Epithelial cell of prostate (primary cell): ENCODE results near the gene TRIM41.
"Not testable (repeated sequence)": the region's sequence is repeated elsewhere in the genome, so short reads cannot be mapped to it uniquely, and the experiment has no call there.

Source experiments
- DNase-seq: peaks from one replicate; pipeline ENCODE4 v3.0.0-alpha.2; 2011; ENCODE audit warnings: low read depth, low spot score
- H3K27ac ChIP-seq: fragments of 450-650 bp; 2 replicates; pipeline ENCODE4 v1.5.1; 2017; ENCODE audit warnings: mild to moderate bottlenecking

TRIM41 gene

GRCh38 chr5:181209006-181209405 is 14.1 kb upstream of the TRIM41 start:
- DNase-seq, H3K27ac ChIP-seq: not testable (repeated sequence)

GRCh38 chr5:181210148-181210547 is 12.9 kb upstream of the TRIM41 start:
- DNase-seq, H3K27ac ChIP-seq: not testable (repeated sequence)

- not testable (repeated sequence) for H3K27ac ChIP-seq, DNase-seq
Observed at GRCh38 chr5:181210698-181211097, 12.4 kb upstream of the TRIM41 start.

GRCh38 chr5:181211208-181211607 is 11.9 kb upstream of the TRIM41 start:
- no peak for DNase-seq
- no peak overlapping the region for H3K27ac ChIP-seq

- H3K27ac ChIP-seq: no peak overlapping the region
- DNase-seq: no peak
Observed at GRCh38 chr5:181212080-181212479, 11.0 kb upstream of the TRIM41 start.

- H3K27ac ChIP-seq: no peak overlapping the region
- no peak for DNase-seq
Observed at GRCh38 chr5:181212934-181213333, 10.1 kb upstream of the TRIM41 start.

DNA sequence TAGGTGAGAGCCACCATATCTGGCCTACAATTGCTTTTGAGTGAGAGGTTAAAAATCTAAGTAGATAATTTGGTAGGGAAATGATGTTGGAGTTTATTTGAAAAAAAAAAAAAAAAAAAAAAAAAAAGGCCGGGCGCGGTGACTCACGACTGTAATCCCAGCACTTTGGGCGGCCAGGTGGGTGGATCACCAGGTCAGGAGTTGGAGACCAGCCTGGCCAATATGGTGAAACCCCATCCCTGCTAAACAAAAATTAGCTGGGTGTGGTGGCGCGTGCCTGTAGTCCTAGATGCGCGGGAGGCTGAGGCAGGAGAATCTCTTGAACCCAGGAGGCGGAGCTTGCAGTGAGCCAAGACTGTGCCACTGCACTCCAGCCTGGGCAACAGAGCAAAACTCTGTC is 8.8 kb upstream of the TRIM41 start:
- not testable (repeated sequence) for H3K27ac ChIP-seq, DNase-seq

- no peak overlapping the region for H3K27ac ChIP-seq
- no peak for DNase-seq
Observed at GRCh38 chr5:181215997-181216989, 6.8 kb upstream of the TRIM41 start.

GRCh38 chr5:181217111-181217802 is 5.8 kb upstream of the TRIM41 start:
- H3K27ac ChIP-seq: peak overlapping the region; percentile 35

DNA sequence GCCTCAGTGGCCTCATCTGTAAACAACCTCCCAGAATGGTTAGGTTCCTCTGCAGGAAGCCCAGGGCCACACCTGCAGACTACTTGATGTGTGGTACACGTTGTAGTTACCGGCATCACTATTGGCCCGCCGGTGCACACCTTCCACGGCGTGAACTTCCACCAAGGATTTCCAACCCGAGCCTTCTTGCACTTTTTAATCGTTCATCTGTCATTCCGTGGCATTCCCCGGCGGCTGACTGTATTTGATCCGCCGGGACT is 5.3 kb upstream of the TRIM41 start:
- no peak for DNase-seq
- peak overlapping the region; percentile 35 for H3K27ac ChIP-seq

More at GRCh38 chr5:181217111-181217802, 5.8 kb upstream of the TRIM41 start:
- DNase-seq: no peak

GRCh38 chr5:181218795-181219124 is 4.3 kb upstream of the TRIM41 start:
- no peak overlapping the region for H3K27ac ChIP-seq
- DNase-seq: no peak

DNA sequence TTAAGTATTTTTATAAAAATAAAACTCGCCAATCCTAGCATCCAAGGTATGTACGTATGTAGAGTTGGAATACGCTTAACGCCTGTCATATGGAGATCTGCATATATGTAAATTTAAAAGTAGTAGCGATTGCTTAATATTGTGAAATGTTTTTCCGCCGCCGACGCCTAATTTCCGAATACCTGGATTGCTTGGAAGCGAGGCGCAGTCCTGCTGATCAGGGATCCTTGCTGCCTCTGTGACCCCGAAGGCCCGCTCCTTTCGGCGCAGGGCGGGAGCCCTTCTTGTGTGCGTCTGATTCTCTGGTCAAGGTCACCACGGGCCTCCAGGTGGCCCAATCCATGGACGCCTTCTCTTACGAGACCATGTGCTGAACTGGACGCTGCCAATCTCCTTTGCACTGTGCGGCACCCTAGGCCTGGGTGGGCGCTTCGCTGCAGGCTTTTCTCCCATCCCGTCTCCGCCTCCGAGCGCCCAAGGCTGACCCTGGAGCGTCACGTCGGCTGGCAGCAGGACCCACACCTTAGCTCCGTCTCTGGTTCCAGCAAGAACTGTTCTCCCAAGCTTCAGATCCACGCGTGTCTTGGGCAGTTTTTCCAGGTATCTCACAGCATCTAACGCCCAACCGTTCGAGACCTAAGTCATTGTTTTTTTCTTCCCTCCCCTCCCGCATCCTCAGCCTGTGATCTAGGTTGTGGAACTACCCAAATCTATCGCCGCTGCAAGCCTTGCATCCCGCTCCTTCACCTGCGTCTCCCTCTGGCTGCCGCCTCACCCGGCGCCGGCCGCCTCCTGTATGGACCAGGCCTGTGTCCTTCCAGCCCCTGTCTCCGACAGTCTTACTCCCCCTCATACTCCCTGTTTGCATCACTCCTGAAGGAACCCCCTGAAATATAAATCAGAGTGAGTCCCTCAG is 3.6 kb upstream of the TRIM41 start:
- no peak for DNase-seq
- H3K27ac ChIP-seq: no peak overlapping the region

DNA sequence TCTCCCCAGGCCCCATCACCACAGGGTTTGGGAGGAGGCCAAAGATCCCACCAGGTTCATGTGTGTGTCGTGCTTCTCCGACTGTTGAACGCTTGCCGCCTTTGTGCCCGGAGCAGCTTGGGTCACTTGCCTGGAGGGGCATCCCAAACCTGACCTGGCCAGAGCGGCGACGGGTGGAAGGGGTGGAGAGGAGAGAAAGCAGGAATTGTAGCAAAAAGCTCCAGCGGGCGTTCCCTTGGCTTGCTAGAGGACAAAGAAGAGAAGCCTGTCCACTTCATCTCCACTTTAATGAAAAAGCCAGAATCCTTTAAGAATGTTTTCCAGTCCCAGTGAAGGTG is 2.9 kb upstream of the TRIM41 start:
- no peak overlapping the region for H3K27ac ChIP-seq
- DNase-seq: no peak

DNA sequence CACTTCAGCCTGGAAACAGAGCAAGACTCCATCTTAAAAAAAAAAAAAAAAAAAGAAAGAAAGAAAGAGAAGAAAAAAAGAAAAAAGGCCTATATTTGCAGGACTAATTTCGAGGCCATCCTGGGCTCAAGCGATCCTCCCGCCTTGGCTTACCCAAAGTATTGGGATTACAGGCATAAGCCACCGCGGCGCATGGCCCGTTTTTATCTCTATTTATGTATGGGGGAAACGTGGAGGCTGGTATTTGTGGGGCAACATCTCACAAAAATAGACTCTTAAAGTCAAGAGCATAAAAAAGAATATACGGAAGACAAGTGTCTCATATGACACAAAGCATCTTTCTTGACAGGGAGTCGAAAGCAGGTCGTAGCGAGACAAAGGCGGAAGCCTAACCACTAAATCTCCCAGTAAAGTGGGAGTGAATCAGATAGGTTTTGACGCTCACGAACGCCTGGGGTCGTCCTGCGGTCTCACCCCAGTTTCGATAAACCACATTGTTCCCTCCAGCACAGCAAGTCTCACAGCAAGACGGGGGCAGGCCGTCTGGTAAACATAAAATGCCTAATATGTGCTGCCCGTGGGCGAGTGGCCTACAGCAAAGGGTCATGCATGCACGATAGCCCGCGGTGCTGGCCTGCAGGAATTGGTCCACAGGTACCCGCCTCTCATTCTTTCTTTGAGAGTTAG is 1.8 kb upstream of the TRIM41 start:
- no peak for DNase-seq

GRCh38 chr5:181221792-181222629 is 1.1 kb upstream of the TRIM41 start:
- peak overlapping the region; percentile 96 for H3K27ac ChIP-seq
- peak; percentile 91 for DNase-seq

More for the DNA sequence above, 1.8 kb upstream of the TRIM41 start:
- peak overlapping the region; percentile 96 for H3K27ac ChIP-seq

DNA sequence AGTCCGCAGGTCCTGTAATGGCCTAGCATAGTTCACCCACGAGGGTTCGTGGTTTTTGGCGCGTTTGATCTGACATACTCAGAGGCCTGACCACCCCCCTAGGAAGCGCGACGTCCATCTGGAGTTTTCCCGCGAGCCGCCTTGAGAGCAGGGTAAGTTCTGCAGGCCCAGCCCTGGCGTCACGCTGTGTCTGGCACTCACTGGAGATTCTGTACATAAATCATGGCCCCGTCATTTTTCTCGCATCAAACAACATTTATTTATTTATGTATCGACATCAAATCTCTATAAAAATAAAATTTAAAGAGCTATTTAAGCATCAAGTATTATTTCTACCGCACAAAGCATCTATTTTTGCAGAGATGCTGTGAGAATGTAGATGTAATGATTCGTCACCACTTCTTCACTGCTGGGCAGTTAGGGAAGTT is 437 bp upstream of the TRIM41 start:
- DNase-seq: no peak
- peak overlapping the region; percentile 96 for H3K27ac ChIP-seq

DNA sequence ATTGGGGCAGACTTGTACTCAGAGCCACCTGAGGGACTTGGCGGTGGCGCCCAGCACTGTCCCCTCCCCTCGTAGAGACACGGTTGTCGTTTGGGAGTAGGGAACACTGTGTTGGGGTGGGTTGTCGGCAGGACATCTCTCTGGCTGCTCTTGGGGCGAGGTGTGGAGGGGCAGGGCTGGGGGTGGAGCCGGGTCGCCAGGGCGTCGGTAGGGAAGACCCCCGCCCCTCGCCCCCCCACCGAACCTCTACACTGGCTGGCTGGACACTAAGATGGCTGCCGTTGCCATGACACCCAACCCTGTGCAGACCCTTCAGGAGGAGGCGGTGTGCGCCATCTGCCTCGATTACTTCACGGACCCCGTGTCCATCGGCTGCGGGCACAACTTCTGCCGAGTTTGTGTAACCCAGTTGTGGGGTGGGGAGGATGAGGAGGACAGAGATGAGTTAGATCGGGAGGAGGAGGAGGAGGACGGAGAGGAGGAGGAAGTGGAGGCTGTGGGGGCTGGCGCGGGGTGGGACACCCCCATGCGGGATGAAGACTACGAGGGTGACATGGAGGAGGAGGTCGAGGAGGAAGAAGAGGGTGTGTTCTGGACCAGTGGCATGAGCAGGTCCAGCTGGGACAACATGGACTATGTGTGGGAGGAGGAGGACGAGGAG is 778 bp downstream of the TRIM41 start:
- DNase-seq: no peak

DNA sequence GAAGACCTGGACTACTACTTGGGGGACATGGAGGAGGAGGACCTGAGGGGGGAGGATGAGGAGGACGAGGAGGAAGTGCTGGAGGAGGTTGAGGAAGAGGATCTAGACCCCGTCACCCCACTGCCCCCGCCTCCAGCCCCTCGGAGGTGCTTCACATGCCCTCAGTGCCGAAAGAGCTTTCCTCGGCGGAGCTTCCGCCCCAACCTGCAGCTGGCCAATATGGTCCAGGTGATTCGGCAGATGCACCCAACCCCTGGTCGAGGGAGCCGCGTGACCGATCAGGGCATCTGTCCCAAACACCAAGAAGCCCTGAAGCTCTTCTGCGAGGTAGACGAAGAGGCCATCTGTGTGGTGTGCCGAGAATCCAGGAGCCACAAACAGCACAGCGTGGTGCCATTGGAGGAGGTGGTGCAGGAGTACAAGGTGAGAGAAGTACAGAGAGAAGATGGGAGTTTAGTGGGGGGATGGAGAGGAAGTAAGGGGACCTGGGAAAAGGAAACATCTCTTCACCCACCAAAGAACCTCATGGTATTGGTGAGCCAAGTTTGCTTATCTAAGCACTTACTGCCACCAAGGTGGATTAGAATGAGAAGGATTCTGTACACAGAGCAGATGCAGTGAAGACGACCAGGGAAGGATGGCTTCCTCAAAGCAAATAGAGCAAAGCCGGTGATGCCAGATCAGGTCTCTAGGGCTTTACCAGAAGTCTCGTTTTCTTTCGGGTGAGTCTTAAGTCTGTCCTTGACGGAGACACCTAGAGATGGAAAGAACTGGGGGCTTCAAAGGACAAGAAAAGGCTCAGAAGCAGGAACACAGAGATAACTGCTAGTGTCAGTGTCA is 1.5 kb downstream of the TRIM41 start:
- no peak for DNase-seq

More for the DNA sequence above, 778 bp downstream of the TRIM41 start:
- peak overlapping the region; percentile 96 for H3K27ac ChIP-seq

More for the DNA sequence above, 1.5 kb downstream of the TRIM41 start:
- peak overlapping the region; percentile 96 for H3K27ac ChIP-seq
